ENCODE data around the gene CSTB. TPM values are rescaled to one million over a fixed set of nuclear protein-coding genes. Genes with fewer than 3 reads are reported as not detected.

CSTB gene
- total RNA-seq, 1 donor from 2014 or later: 45.4 TPM

- Mint-ChIP-seq H3K36me3 (peaks cover 3% of the 10 kb centered on the region), H3K4me1 (ENCODE audit: unreplicated experiment) (no peaks in the 10 kb centered on the region), H3K27ac (no peak overlapping the region), H3K4me3 (no peak overlapping the region), H3K9me3 (no peaks in the 10 kb centered on the region), H3K27me3 (no peaks in the 10 kb centered on the region)
- no peak for DNase-seq (ENCODE audit: extremely low spot score, unreplicated experiment)
- TF ChIP-seq CTCF (conservative IDR thresholded peaks at IDR 0.05): no peak
These were observed 22.7 kb downstream of the CSTB start for GRCh38 chr21:43753439-43753799.

- H3K27ac Mint-ChIP-seq: no peak overlapping the region
- H3K27me3 Mint-ChIP-seq: no peaks in the 10 kb centered on the region
- H3K9me3 Mint-ChIP-seq: no peaks in the 10 kb centered on the region
- no peak overlapping the region for H3K4me3 Mint-ChIP-seq
- no peak for DNase-seq (ENCODE audit: extremely low spot score, unreplicated experiment)
- no peaks in the 10 kb centered on the region for H3K4me1 Mint-ChIP-seq (ENCODE audit: unreplicated experiment)
- H3K36me3 Mint-ChIP-seq: peaks cover 3% of the 10 kb centered on the region
- TF ChIP-seq CTCF (conservative IDR thresholded peaks at IDR 0.05): no peak
These were observed 23.2 kb downstream of the CSTB start for GRCh38 chr21:43752758-43753438.

GRCh38 chr21:43751955-43752591 is 24.0 kb downstream of the CSTB start:
- H3K4me3 Mint-ChIP-seq: no peak overlapping the region
- H3K9me3 Mint-ChIP-seq: no peaks in the 10 kb centered on the region
- H3K36me3 Mint-ChIP-seq: peaks cover 3% of the 10 kb centered on the region
- no peak for DNase-seq (ENCODE audit: extremely low spot score, unreplicated experiment)
- no peak for TF ChIP-seq CTCF (conservative IDR thresholded peaks at IDR 0.05)
- H3K27ac Mint-ChIP-seq: no peak overlapping the region
- no peaks in the 10 kb centered on the region for H3K27me3 Mint-ChIP-seq
- H3K4me1 Mint-ChIP-seq (ENCODE audit: unreplicated experiment): no peaks in the 10 kb centered on the region

- H3K27ac Mint-ChIP-seq: peak overlapping the region; percentile 36
- no peaks in the 10 kb centered on the region for H3K4me1 Mint-ChIP-seq (ENCODE audit: unreplicated experiment)
- TF ChIP-seq CTCF (conservative IDR thresholded peaks at IDR 0.05): no peak
- H3K36me3 Mint-ChIP-seq: peaks cover 7% of the 10 kb centered on the region
- no peak for DNase-seq (ENCODE audit: extremely low spot score, unreplicated experiment)
- H3K4me3 Mint-ChIP-seq: no peak overlapping the region
- H3K27me3 Mint-ChIP-seq: no peaks in the 10 kb centered on the region
- no peaks in the 10 kb centered on the region for H3K9me3 Mint-ChIP-seq
These were observed 25.6 kb downstream of the CSTB start for GRCh38 chr21:43750339-43751033.

- Mint-ChIP-seq H3K27ac (no peak overlapping the region), H3K4me1 (ENCODE audit: unreplicated experiment) (no peaks in the 10 kb centered on the region), H3K36me3 (peaks cover 9% of the 10 kb centered on the region), H3K9me3 (no peaks in the 10 kb centered on the region), H3K27me3 (no peaks in the 10 kb centered on the region), H3K4me3 (no peak overlapping the region)
- DNase-seq (ENCODE audit: extremely low spot score, unreplicated experiment): no peak
- TF ChIP-seq CTCF (conservative IDR thresholded peaks at IDR 0.05): no peak
These were observed 26.4 kb downstream of the CSTB start for GRCh38 chr21:43749651-43750262.
